SK-N-SH (cell line): ENCODE measurements around the gene ANKRD33B. TPM values are rescaled to one million over a fixed set of nuclear protein-coding genes. Genes with fewer than 3 reads are reported as not detected.

ENCODE experiments used
- CTCF ChIA-PET: fragments of 300-600, 350-600 bp; formaldehyde crosslinking; extraction: SDS; loops from one replicate; lab custom pipeline; 2021; lab: Yijun Ruan, JAX
- POLR2A ChIA-PET: fragments of 350-600 bp; sonication (Branson Sonifier 250); formaldehyde crosslinking; extraction: SDS; loops from one replicate; lab custom pipeline; 2020; ENCODE audit warnings: antibody characterized with exemption, inconsistent platforms; lab: Yijun Ruan, JAX
- DNase-seq: peaks from one replicate; pipeline ENCODE4 v3.0.0; 2012
- H2AFZ ChIP-seq: fragments of 200-600 bp; sonication (generic); 2 replicates; pipeline ENCODE4 v1.8.1; 2016; ENCODE audit warnings: antibody characterized with exemption, mild to moderate bottlenecking, low read depth
- H3F3A ChIP-seq: fragments of 200-600 bp; sonication (generic); replicated peaks from 2 replicates; pipeline ENCODE3; 2016; ENCODE audit warnings: antibody characterized with exemption, mild to moderate bottlenecking; ENCODE audit not compliant: insufficient read depth
- H3K27ac ChIP-seq, 2 experiments: fragments of 200-500 bp in 1 of 2; fragments of 200-600 bp in 1 of 2; sonication (Bioruptor generic) in 1 of 2; sonication (generic), shearing (Covaris generic) in 1 of 2; 2 replicates each; pipeline versions ENCODE4 v1.5.1 to v1.6.1; 2014 to 2016; ENCODE audit warnings: low read depth in 2 of 2, inconsistent platforms in 1 of 2, low read length in 1 of 2, mild to moderate bottlenecking in 1 of 2, mixed read lengths in 1 of 2
- H3K27me3 ChIP-seq: fragments of 200-600 bp; sonication (generic), shearing (Covaris generic); 2 replicates; pipeline ENCODE4 v1.6.1; 2016; ENCODE audit warnings: mixed run types; ENCODE audit not compliant: insufficient read depth
- H3K36me3 ChIP-seq, 2 experiments: fragments of 200-500 bp in 1 of 2; fragments of 200-600 bp in 1 of 2; sonication (Bioruptor generic) in 1 of 2; sonication (generic) in 1 of 2; replicated peaks in 1 of 2; 2 replicates each; pipeline versions ENCODE3 to v1.5.1; 2014 to 2016; ENCODE audit warnings: low read length in 1 of 2, mild to moderate bottlenecking in 1 of 2; ENCODE audit not compliant: insufficient read depth in 2 of 2, control insufficient read depth in 1 of 2
- H3K4me1 ChIP-seq, 2 experiments: fragments of 200-500 bp in 1 of 2; fragments of 200-600 bp in 1 of 2; sonication (Bioruptor generic) in 1 of 2; sonication (generic), shearing (Covaris generic) in 1 of 2; 2 replicates each; pipeline versions ENCODE4 v1.5.1 to v1.6.1; 2014 to 2016; ENCODE audit warnings: low read depth in 1 of 2, low read length in 1 of 2, mixed run types in 1 of 2; ENCODE audit not compliant: insufficient read depth in 2 of 2, control insufficient read depth in 1 of 2
- H3K4me2 ChIP-seq: fragments of 200-600 bp; sonication (generic), shearing (Covaris generic); 2 replicates; pipeline ENCODE4 v1.6.1; 2017; ENCODE audit warnings: mixed run types
- H3K4me3 ChIP-seq, 2 experiments: fragments of 200-500 bp in 1 of 2; fragments of 200-600 bp in 1 of 2; sonication (Bioruptor generic) in 1 of 2; sonication (generic), shearing (Covaris generic) in 1 of 2; 2 replicates each; pipeline versions ENCODE4 v1.5.1 to v1.8.1; 2014 to 2016; ENCODE audit warnings: low read depth in 2 of 2, inconsistent platforms in 1 of 2, low read length in 1 of 2, mild to moderate bottlenecking in 1 of 2, mixed read lengths in 1 of 2, moderate library complexity in 1 of 2
- H3K79me2 ChIP-seq: fragments of 200-600 bp; sonication (generic); 2 replicates; pipeline ENCODE4 v1.8.1; 2017; ENCODE audit warnings: mild to moderate bottlenecking; ENCODE audit not compliant: insufficient read depth
- H3K9ac ChIP-seq: fragments of 200-600 bp; sonication (generic); 2 replicates; pipeline ENCODE4 v1.6.1; 2017; ENCODE audit warnings: mixed run types
- H3K9me2 ChIP-seq: fragments of 200-600 bp; sonication (generic); 2 replicates; pipeline ENCODE4 v1.6.1; 2017; ENCODE audit warnings: mixed run types
- H3K9me3 ChIP-seq: fragments of 200-600 bp; sonication (generic); 2 replicates; pipeline ENCODE4 v1.6.1; 2017; ENCODE audit warnings: mixed run types, mild to moderate bottlenecking, moderate library complexity
- H4K20me1 ChIP-seq: fragments of 200-600 bp; sonication (generic); 2 replicates; pipeline ENCODE4 v1.6.1; 2017; ENCODE audit warnings: mild to moderate bottlenecking, mixed run types; ENCODE audit not compliant: insufficient read depth
- CHD2 ChIP-seq: fragments of 150-350 bp; IDR thresholded peaks from 2 replicates; pipeline ENCODE4 v1.6.1; 2018; ENCODE audit warnings: low read length; ENCODE audit not compliant: partially characterized antibody
- CTCF ChIP-seq: fragments of 200-600 bp; sonication (generic); IDR thresholded peaks from 2 replicates; pipeline ENCODE4 v1.6.1; 2017; ENCODE audit warnings: antibody characterized with exemption, mild to moderate bottlenecking, moderate library complexity
- ELF1 ChIP-seq: IDR thresholded peaks from 2 replicates; pipeline ENCODE4 v1.4.0; 2012
- FOXJ3 ChIP-seq: sonication (generic); formaldehyde crosslinking; IDR thresholded peaks from 2 replicates; pipeline ENCODE4 v1.5.1; 2020; ENCODE audit warnings: mild to moderate bottlenecking, missing genetic modification reagents
- FOXM1 ChIP-seq: IDR thresholded peaks from 2 replicates; pipeline ENCODE4 v1.4.0; 2012; ENCODE audit warnings: low read depth, mild to moderate bottlenecking
- GABPA ChIP-seq: IDR thresholded peaks from 2 replicates; pipeline ENCODE4 v1.4.0; 2012; ENCODE audit warnings: low read depth, mild to moderate bottlenecking
- JUND ChIP-seq: IDR thresholded peaks from 2 replicates; pipeline ENCODE4 v1.4.0; 2012
- MAX ChIP-seq: IDR thresholded peaks from 2 replicates; pipeline ENCODE4 v1.4.0; 2012; ENCODE audit warnings: low read depth
- MXI1 ChIP-seq: IDR thresholded peaks from 2 replicates; pipeline ENCODE4 v1.6.1; 2012; ENCODE audit warnings: mild to moderate bottlenecking, low read depth, low read length, improper control_type of control experiment
- NFIC ChIP-seq: IDR thresholded peaks from 2 replicates; pipeline ENCODE4 v1.4.0; 2012; ENCODE audit warnings: borderline replicate concordance
- NRF1 ChIP-seq: IDR thresholded peaks from 2 replicates; pipeline ENCODE4 v1.6.1; 2012; ENCODE audit warnings: low read depth, mild to moderate bottlenecking, low read length
- PBX3 ChIP-seq: IDR thresholded peaks from 2 replicates; pipeline ENCODE4; 2012
- REST ChIP-seq: IDR thresholded peaks from 2 replicates; pipeline ENCODE4 v1.6.1; 2012; ENCODE audit warnings: mild to moderate bottlenecking, low read depth, low read length, moderate library complexity
- SMC3 ChIP-seq: IDR thresholded peaks from 2 replicates; pipeline ENCODE4 v1.6.1; 2012; ENCODE audit warnings: low read depth, low read length, improper control_type of control experiment
- TCF12 ChIP-seq: IDR thresholded peaks from 2 replicates; pipeline ENCODE4 v1.4.0; 2012
- TEAD4 ChIP-seq: IDR thresholded peaks from 2 replicates; pipeline ENCODE4 v1.4.0; 2012; ENCODE audit warnings: mild to moderate bottlenecking, borderline replicate concordance; ENCODE audit not compliant: insufficient read depth
- YY1 ChIP-seq: IDR thresholded peaks from 2 replicates; pipeline ENCODE4 v1.4.0; 2012; ENCODE audit warnings: low read depth, mild to moderate bottlenecking
- WGBS: methylation state at CpG from one replicate; pipeline ENCODE4 v1.1.6; 2017; ENCODE audit warnings: low lambda C conversion rate; 5-methylcytosine and 5-hydroxymethylcytosine counted together
- polyA plus RNA-seq, 3 experiments: library from polyadenylated mRNA; depleted of rRNA; stranded (reverse); fragments of >200 nt; gene quantifications; 2 replicates each; pipeline ENCODE4 v1.2.3, GENCODE V29; 2012

ANKRD33B gene
- polyA plus RNA-seq, 1 of the 3 experiments (the other 2 are of a cell fraction), result 1.8 TPM

- H3K9me3 ChIP-seq, result no peaks in the 10 kb centered on the region
- no peak overlapping the region for H2AFZ ChIP-seq
- no peaks in the 10 kb centered on the region for H3K27me3 ChIP-seq
- CTCF ChIA-PET, result interaction anchor here (0.8 to 2.0 kb wide), 4 partner anchors 16 to 221 kb away, joined by 3 to 5 read pairs (median 3); no protein-coding TSS in a partner anchor
- 88% methylated on average over 8 of the region's 8 CpGs for WGBS
- no peaks in the 10 kb centered on the region for H4K20me1 ChIP-seq
- no peak overlapping the region for H3K9ac ChIP-seq
- POLR2A ChIA-PET, result no interaction called here
- no peak overlapping the region for H3K4me3 ChIP-seq
- no peak for DNase-seq
- no peak overlapping the region for H3K4me2 ChIP-seq
- H3F3A ChIP-seq, result no peaks in the 10 kb centered on the region
- no peak overlapping the region for H3K27ac ChIP-seq
- H3K4me1 ChIP-seq, result peaks cover 7 to 31% of the 10 kb centered on the region in 2 experiments; a peak in 3 of 4 replicates
- no peaks in the 10 kb centered on the region for H3K9me2 ChIP-seq
- no peaks in the 10 kb centered on the region for H3K79me2 ChIP-seq
- peaks cover 0 to 12% of the 10 kb centered on the region in 2 experiments for H3K36me3 ChIP-seq
- TF ChIP-seq REST, result no peak
- TF ChIP-seq FOXM1, result no peak
- no peak for TF ChIP-seq ELF1
- no peak for TF ChIP-seq TCF12
- TF ChIP-seq MAX, result no peak
- no peak for TF ChIP-seq NFIC
- no peak for TF ChIP-seq SMC3
- TF ChIP-seq FOXJ3 (CRISPR knock-in tag), result no peak
- no peak for TF ChIP-seq PBX3
- no peak for TF ChIP-seq GABPA
- TF ChIP-seq MXI1, result no peak
- TF ChIP-seq YY1, result no peak
- no peak for TF ChIP-seq TEAD4
- TF ChIP-seq CHD2, result no peak
- TF ChIP-seq CTCF, result no peak
- no peak for TF ChIP-seq JUND
- no peak for TF ChIP-seq NRF1
Observed at GRCh38 chr5:10673017-10673389, 109.1 kb downstream of the ANKRD33B start.
